GM19397 (cell line): ENCODE results near the gene DPP9.
A peak's percentile ranks its signal among the peaks of the same experiment; 100 is the strongest.
"Not testable (repeated sequence)": the region's sequence is repeated elsewhere in the genome, so short reads cannot be mapped to it uniquely, and the experiment has no call there.

Experiments
- ATAC-seq: cut with Tn5 transposase; IDR thresholded peaks from one replicate; pipeline ENCODE4 v1.9.1; 2021; ENCODE audit warnings: mild to moderate bottlenecking, moderate library complexity; ENCODE audit not compliant: unreplicated experiment

The DPP9 gene

GRCh38 chr19:4691373-4691772, 32.3 kb downstream of the DPP9 start:
- ATAC-seq = no peak

GRCh38 chr19:4690361-4690760, 33.3 kb downstream of the DPP9 start:
- ATAC-seq = no peak

- no peak for ATAC-seq
Measured at GRCh38 chr19:4689403-4689802, 34.2 kb downstream of the DPP9 start.

GRCh38 chr19:4688587-4688986, 35.1 kb downstream of the DPP9 start:
- ATAC-seq = no peak

- ATAC-seq = no peak
Measured at GRCh38 chr19:4687396-4687795, 36.2 kb downstream of the DPP9 start.

GRCh38 chr19:4686700-4687099, 36.9 kb downstream of the DPP9 start:
- no peak for ATAC-seq

- ATAC-seq = no peak
Measured at GRCh38 chr19:4684312-4685095, 39.1 kb downstream of the DPP9 start.

- no peak for ATAC-seq
Measured at GRCh38 chr19:4682417-4683200, 41.0 kb downstream of the DPP9 start.

GRCh38 chr19:4680021-4680420, 43.6 kb downstream of the DPP9 start:
- ATAC-seq = not testable (repeated sequence)

- no peak for ATAC-seq
Measured at GRCh38 chr19:4678881-4679790, 44.5 kb downstream of the DPP9 start.

- ATAC-seq = no peak
Measured at GRCh38 chr19:4676955-4677731, 46.5 kb downstream of the DPP9 start.

- ATAC-seq = no peak
Measured at GRCh38 chr19:4675346-4675745, 48.3 kb downstream of the DPP9 start.

- no peak for ATAC-seq
Measured at GRCh38 chr19:4673726-4674125, 49.9 kb downstream of the DPP9 start.

- ATAC-seq = no peak
Measured at GRCh38 chr19:4673216-4673615, 50.4 kb downstream of the DPP9 start.

GRCh38 chr19:4671185-4671851, 52.3 kb downstream of the DPP9 start:
- ATAC-seq = no peak

- ATAC-seq = peak; percentile 90
Measured at GRCh38 chr19:4669723-4670480, 53.7 kb downstream of the DPP9 start, which contains the start of gene MYDGF. TSS of gene MYDGF (minus strand) at chr19:4670342. CDS start at chr19:4670334, 8 bp downstream.

GRCh38 chr19:4664642-4665041, 59.0 kb downstream of the DPP9 start:
- ATAC-seq = no peak

- no peak for ATAC-seq
Measured at GRCh38 chr19:4662812-4663211, 60.8 kb downstream of the DPP9 start.
